PFSK-1 (cell line): ENCODE results near the gene CEP70.

ENCODE experiments used
- FOXP2 ChIP-seq: optimal IDR thresholded peaks from 2 replicates; pipeline ENCODE3; 2011; ENCODE audit warnings: borderline replicate concordance, control low read depth, inconsistent platforms; ENCODE audit not compliant: insufficient read depth; ENCODE audit errors: extremely low read length, extremely low read depth
- POLR2AphosphoS5 ChIP-seq: IDR thresholded peaks from 2 replicates; pipeline ENCODE4 v1.6.1; 2012; ENCODE audit warnings: low read depth, mild to moderate bottlenecking, control low read depth, low read length, moderate library complexity
- REST ChIP-seq, 2 experiments: IDR thresholded peaks; 2 replicates each; pipeline versions ENCODE4 v1.6.1 to v1.8.0; 2011 to 2012; ENCODE audit warnings: low read depth in 2 of 2, low read length in 2 of 2, control low read depth in 1 of 2, inconsistent platforms in 1 of 2, mild to moderate bottlenecking in 1 of 2, moderate library complexity in 1 of 2; ENCODE audit not compliant: insufficient read depth in 1 of 2
- SIN3A ChIP-seq: IDR thresholded peaks from 2 replicates; pipeline ENCODE4 v1.6.1; 2012; ENCODE audit warnings: mild to moderate bottlenecking, low read length, moderate library complexity, borderline replicate concordance; ENCODE audit not compliant: insufficient read depth
- TAF1 ChIP-seq: IDR thresholded peaks from 2 replicates; pipeline ENCODE4 v1.6.1; 2012; ENCODE audit warnings: low read length, control low read depth, borderline replicate concordance; ENCODE audit not compliant: insufficient read depth

CEP70 gene

DNA sequence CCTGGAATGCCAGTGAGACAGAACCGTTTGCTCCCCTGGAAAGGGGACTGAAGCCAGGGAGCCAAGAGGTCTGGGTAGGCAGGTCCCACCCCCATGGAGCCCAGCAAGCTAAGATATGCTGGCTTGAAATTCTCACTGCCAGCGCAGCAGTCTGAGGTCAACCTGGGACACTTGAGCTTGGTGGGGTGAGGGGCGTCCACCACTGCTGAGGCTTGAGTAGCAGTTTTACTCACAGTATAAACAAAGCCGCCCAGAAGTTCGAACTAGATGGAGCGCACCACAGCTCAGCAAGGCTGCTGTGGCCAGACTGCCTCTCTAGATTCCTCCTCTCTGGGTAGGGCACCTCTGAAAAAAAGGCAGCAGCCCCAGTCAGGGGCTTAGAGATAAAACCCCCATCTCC, 33.6 kb downstream of the CEP70 start:
- no peak for TF ChIP-seq FOXP2
- TF ChIP-seq TAF1: no peak
- no peak for TF ChIP-seq REST (IDR thresholded peaks at IDR 0.05; ENCODE audit: insufficient read depth in 1 of 2, low read depth in 2 of 2, low read length in 2 of 2)
- no peak for TF ChIP-seq POLR2AphosphoS5
- no peak for TF ChIP-seq SIN3A

DNA sequence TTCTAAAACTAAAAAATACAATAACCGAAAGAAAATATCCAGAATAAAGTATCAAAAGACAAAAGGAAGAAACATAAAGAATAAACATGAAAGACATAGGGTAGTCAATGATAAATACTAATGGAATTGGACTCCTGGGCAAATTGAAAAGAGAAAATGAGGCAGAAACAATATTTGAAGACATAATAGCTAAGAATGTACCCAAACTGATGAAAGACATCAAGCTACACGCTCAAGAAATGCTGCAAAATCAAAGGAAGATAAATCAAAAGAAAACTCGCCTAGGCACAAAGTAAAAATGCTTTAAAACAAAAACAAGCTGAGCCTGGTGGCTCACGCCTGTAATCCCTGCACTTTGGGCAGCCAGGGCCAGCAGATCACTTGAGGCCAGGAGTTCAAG, 34.9 kb downstream of the CEP70 start:
- TF ChIP-seq SIN3A (no peak), FOXP2 (no peak), REST (IDR thresholded peaks at IDR 0.05; ENCODE audit: insufficient read depth in 1 of 2, low read depth in 2 of 2, low read length in 2 of 2) (no peak), POLR2AphosphoS5 (no peak), TAF1 (no peak)

DNA sequence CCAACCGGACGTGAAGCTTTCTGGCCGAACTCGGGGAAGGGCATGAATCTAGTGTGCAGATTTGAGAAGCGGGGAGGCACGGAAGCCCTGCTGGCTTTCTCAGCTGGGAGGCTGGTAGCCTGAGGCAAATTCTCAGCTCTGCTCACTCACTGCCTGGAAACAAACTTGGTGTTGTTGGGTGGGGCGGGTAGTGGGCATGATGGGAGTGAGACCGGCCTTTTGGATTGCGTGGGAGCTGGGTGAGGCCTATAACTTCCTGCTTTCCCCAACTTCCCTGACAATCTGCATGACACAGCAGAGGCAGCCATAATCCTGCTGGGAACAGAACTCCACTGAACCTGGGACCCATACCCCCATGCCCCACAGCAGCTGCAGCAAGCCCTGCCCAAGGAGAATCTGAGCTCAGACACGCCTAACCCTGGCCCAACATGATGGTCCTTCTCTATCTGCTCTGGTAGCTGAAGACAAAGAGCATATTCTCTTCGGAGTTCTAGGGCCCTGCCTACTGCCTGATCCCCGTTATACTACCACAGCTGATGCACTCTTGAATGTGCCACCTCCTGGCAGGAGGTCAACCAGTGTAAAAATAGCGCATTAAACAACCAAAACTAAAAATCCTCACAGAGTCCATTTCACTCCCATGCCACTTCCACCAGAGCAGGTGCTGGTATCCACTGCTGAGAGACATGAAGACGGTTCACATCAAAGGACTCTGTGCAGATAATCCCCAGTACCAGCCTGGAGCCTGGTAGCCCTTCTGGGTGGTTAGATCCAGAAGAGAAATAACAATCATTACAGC, 44.7 kb downstream of the CEP70 start:
- TF ChIP-seq TAF1 (no peak), REST (IDR thresholded peaks at IDR 0.05; ENCODE audit: insufficient read depth in 1 of 2, low read depth in 2 of 2, low read length in 2 of 2) (no peak), POLR2AphosphoS5 (no peak), SIN3A (no peak)

DNA sequence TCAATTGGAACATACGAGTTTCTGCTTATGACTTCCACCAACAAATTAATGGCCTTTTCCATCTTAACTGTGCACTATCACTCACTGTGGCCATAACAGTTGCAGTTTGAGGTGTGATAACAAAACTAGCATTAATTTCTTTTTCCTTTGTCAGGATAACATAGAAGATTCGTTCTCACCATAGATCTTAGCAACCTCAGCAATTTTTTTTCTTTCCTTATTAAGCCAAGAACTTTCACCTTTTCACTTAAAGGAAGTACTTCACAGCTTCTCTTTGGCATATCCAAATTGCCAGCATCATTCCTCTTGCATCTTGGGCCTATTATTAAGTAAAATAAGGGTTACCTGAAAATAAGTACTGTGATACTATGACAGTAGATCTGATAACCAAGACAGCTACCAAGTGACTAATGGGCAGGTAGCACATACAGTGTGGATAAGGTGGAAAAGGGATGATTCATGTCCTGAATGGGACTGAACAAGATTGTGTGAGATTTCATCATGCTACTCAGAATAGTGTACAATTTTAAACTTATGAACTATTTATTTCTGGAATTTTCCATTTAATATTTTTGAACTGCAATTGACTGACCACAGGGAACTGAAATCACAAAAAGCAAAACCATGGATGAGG, 46.6 kb downstream of the CEP70 start:
- TF ChIP-seq TAF1 (no peak), REST (IDR thresholded peaks at IDR 0.05; ENCODE audit: insufficient read depth in 1 of 2, low read depth in 2 of 2, low read length in 2 of 2) (no peak), FOXP2 (no peak), SIN3A (no peak), POLR2AphosphoS5 (no peak)
